ENCODE measurements around the gene MAN1C1. TPM values are rescaled to one million over a fixed set of nuclear protein-coding genes. Genes with fewer than 3 reads are reported as not detected.

The MAN1C1 gene
- total RNA-seq, 1 donor from 2014 or later: 0.63 TPM

DNA sequence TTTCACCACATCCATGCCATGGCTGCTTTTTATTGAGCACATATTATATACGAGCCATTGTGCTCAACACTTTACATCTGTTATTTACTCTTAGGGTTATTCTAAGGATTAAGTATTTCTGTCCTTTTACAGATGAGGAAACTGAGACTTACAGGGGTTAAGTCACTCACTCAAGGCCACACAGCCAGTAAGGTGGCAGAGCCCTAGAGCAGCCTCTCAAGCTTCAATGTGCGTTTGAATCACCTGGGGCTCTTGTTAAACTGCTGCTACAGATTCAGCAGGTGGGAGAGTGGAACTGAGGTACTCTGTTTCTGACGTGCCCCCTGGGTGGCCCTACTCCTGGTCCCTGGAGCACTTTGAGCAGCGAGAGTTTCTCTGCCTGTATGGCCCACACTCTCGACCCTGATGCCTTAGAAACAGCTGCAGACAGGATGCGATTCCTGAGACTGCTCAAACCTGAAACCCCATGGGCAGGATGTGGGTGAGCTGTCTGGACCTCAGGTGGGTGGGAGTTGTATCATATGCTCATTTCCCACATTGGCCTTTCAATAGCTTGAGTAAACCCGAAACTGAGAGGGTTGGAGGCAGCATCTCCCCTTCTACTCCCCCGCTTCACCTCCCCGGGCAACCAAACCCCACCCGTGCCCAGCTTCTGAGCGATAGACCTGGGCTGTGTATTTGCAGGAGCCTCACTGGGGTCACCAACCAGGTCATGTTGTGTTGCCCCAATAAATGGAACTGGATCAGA, 59.3 kb downstream of the MAN1C1 start:
- no peak for DNase-seq (ENCODE audit: low read depth)
- H3K4me3 ChIP-seq (ENCODE audit: low read depth, low read length): no peak overlapping the region
- TF ChIP-seq, protein P1, sequence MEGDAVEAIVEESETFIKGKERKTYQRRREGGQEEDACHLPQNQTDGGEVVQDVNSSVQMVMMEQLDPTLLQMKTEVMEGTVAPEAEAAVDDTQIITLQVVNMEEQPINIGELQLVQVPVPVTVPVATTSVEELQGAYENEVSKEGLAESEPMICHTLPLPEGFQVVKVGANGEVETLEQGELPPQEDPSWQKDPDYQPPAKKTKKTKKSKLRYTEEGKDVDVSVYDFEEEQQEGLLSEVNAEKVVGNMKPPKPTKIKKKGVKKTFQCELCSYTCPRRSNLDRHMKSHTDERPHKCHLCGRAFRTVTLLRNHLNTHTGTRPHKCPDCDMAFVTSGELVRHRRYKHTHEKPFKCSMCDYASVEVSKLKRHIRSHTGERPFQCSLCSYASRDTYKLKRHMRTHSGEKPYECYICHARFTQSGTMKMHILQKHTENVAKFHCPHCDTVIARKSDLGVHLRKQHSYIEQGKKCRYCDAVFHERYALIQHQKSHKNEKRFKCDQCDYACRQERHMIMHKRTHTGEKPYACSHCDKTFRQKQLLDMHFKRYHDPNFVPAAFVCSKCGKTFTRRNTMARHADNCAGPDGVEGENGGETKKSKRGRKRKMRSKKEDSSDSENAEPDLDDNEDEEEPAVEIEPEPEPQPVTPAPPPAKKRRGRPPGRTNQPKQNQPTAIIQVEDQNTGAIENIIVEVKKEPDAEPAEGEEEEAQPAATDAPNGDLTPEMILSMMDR (conservative IDR thresholded peaks at IDR 0.05; ENCODE audit: low read depth, low read length): no peak

DNA sequence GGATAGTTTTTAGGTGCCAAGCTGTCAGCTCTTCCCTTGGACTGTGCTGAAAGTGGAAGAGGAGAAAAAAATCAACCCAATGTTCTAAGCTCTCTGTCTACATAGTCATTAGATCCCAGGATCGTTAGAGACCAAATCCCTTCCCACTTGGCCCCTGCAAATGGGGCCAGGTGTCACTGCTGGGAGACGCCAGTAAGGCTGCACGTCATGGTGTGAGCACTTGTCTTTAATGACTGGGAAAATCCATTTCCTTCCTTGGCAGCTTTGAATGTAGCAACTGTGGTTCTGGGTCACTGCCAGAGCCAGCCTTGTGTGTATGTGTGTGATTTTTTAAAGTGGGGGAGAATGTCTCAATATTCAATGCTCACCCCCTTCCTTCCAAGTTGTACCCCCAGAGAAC, 59.9 kb downstream of the MAN1C1 start:
- no peak for DNase-seq (ENCODE audit: low read depth)
- TF ChIP-seq, protein P1 (conservative IDR thresholded peaks at IDR 0.05; ENCODE audit: low read depth, low read length): no peak
- H3K4me3 ChIP-seq (ENCODE audit: low read depth, low read length): no peak overlapping the region

DNA sequence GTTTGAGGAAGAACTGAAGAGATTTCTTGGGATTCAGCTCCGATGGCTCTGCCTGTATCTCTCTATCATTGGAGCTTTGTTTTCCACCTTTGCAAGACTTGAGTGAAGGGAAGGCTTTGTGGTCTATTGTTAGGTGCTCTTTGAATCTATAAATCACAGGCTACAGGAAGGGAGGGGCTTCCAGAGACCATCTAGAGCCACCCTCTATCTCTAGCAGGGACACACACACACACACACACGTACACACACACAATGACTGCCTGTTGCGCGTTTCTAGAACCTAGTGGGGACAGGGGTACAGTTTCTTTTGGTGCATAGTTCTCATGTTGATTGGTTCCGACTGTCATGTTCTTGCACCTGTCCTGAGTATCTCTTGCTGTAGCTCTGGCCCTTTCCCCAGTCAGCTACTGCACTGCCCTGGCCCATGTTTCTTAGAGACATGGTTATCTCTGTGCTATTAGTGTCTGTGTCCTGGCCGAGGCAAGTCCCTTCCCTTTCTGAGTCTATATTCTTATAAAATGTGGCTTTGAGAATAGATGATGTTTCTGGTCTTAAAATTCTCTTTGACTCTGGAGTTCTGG, 60.7 kb downstream of the MAN1C1 start:
- no peak for DNase-seq (ENCODE audit: low read depth)
- no peak overlapping the region for H3K4me3 ChIP-seq (ENCODE audit: low read depth, low read length)
- TF ChIP-seq, protein P1 (conservative IDR thresholded peaks at IDR 0.05; ENCODE audit: low read depth, low read length): no peak

DNA sequence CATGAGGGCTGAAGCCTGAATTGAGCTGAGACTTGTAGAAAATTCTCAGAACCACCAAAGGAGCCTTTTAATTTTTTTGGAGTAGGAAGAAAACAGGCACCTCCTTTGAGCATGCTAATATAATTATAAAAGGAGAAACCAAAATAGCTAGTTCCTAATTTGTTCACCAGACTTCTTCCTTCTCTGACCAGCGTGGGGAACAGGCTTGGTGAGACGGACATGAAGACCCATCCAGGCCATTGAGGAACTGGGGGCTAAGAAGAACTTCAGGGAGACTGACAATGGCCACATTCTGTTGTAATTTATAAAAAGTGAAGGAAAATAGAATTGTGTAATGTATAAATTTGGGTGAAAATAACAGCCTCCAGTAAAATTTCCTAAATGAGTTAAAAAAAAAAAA, 62.6 kb downstream of the MAN1C1 start:
- no peak overlapping the region for H3K4me3 ChIP-seq (ENCODE audit: low read depth, low read length)
- DNase-seq (ENCODE audit: low read depth): no peak
- TF ChIP-seq, protein P1 (conservative IDR thresholded peaks at IDR 0.05; ENCODE audit: low read depth, low read length): no peak

DNA sequence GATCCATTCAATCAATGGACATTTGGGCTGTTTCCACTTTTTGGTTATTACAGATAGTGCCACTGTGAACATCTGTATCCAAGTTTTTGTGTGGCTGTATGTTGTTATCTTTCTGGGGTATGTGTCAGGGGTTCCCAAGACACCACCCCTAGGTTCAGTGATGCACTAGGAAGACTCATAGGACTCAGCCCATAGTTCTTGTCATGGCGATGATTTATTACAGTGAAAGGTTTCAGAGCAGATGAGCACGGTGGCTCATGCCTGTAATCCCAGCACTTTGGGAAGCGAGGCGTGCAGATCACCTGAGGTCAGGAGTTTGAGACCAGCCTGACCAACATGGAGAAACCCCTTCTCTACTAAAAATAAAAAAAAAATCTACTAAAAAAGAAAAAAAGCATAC, 64.1 kb downstream of the MAN1C1 start:
- no peak for DNase-seq (ENCODE audit: low read depth)
- no peak overlapping the region for H3K4me3 ChIP-seq (ENCODE audit: low read depth, low read length)
- TF ChIP-seq, protein P1 (conservative IDR thresholded peaks at IDR 0.05; ENCODE audit: low read depth, low read length): no peak

DNA sequence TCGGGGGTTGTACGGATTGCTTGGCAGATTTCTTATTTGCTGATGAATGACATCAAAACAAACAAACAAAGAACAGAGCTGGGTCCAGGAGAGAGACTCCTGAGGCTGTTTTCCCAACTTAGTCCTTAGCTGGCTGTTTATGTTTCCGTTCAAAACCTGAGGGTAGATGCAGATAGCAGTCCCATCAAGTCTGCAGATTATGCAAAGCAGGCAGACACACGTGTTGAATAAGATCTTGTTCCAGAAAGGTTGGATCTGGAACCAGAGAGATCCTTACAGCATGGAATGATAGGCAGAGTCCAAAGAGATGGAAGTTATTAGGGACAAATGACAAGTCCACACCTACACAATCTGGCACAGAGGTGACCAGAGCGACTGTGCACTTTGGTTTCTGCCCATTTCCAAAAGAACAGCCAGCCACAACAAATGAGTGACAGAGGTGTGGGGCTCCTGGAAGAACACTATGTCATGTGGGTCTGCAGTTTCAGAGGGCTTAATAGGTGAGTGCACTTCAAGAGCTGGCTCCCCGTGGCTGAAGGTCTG, 65.5 kb downstream of the MAN1C1 start:
- H3K4me3 ChIP-seq (ENCODE audit: low read depth, low read length): no peak overlapping the region
- DNase-seq (ENCODE audit: low read depth): no peak
- TF ChIP-seq, protein P1 (conservative IDR thresholded peaks at IDR 0.05; ENCODE audit: low read depth, low read length): no peak

Measured in epithelial cell of proximal tubule (primary cell).